ENCODE results near the gene PKIB.

PKIB gene

GRCh38 chr6:122710908-122711635 is 100.9 kb downstream of the PKIB start:
- peak; percentile 16 for DNase-seq (ENCODE audit: low read depth)

- no peak for DNase-seq (ENCODE audit: low read depth)
Observed at GRCh38 chr6:122712093-122712447, 101.9 kb downstream of the PKIB start.

- DNase-seq (ENCODE audit: low read depth), result peak; percentile 23
Observed at GRCh38 chr6:122712448-122713137, 102.4 kb downstream of the PKIB start.

- DNase-seq (ENCODE audit: low read depth), result no peak
Observed at GRCh38 chr6:122713138-122713537, 102.9 kb downstream of the PKIB start.

- DNase-seq (ENCODE audit: low read depth), result no peak
Observed at GRCh38 chr6:122714059-122714458, 103.9 kb downstream of the PKIB start.

- DNase-seq (ENCODE audit: low read depth), result peak; percentile 22
Observed at GRCh38 chr6:122715725-122716124, 105.5 kb downstream of the PKIB start.

GRCh38 chr6:122717350-122717749 is 107.1 kb downstream of the PKIB start:
- no peak for DNase-seq (ENCODE audit: low read depth)

- no peak for DNase-seq (ENCODE audit: low read depth)
Observed at GRCh38 chr6:122718616-122719015, 108.4 kb downstream of the PKIB start.

- DNase-seq (ENCODE audit: low read depth), result no peak
Observed at GRCh38 chr6:122719176-122719575, 109.0 kb downstream of the PKIB start.

GRCh38 chr6:122722746-122723145 is 112.5 kb downstream of the PKIB start:
- peak; percentile 70 for DNase-seq (ENCODE audit: low read depth)

GRCh38 chr6:122726649-122727048 is 116.4 kb downstream of the PKIB start:
- peak; percentile 12 for DNase-seq (ENCODE audit: low read depth)

- DNase-seq (ENCODE audit: low read depth), result no peak
Observed at GRCh38 chr6:122727244-122727643, 117.0 kb downstream of the PKIB start.

GRCh38 chr6:122730334-122730733 is 120.1 kb downstream of the PKIB start:
- no peak for DNase-seq (ENCODE audit: low read depth)

GRCh38 chr6:122730775-122731386 is 120.7 kb downstream of the PKIB start:
- peak; percentile 35 for DNase-seq (ENCODE audit: low read depth)

- DNase-seq (ENCODE audit: low read depth), result no peak
Observed at GRCh38 chr6:122733259-122733658, 123.1 kb downstream of the PKIB start.

- DNase-seq (ENCODE audit: low read depth), result no peak
Observed at GRCh38 chr6:122734529-122735395, 124.6 kb downstream of the PKIB start.

- DNase-seq (ENCODE audit: low read depth), result no peak
Observed at GRCh38 chr6:122735582-122735981, 125.4 kb downstream of the PKIB start.

GRCh38 chr6:122736163-122736562 is 126.0 kb downstream of the PKIB start:
- DNase-seq (ENCODE audit: low read depth), result no peak

- DNase-seq (ENCODE audit: low read depth), result no peak
Observed at GRCh38 chr6:122736616-122737015, 126.4 kb downstream of the PKIB start.

GRCh38 chr6:122740091-122740490 is 129.9 kb downstream of the PKIB start:
- no peak for DNase-seq (ENCODE audit: low read depth)

- DNase-seq (ENCODE audit: low read depth), result no peak
Observed at GRCh38 chr6:122740936-122741335, 130.7 kb downstream of the PKIB start.

GRCh38 chr6:122744247-122744646 is 134.0 kb downstream of the PKIB start:
- DNase-seq (ENCODE audit: low read depth), result peak; percentile 18

All from amniotic epithelial cell (primary cell).